HG03460 (cell line): ENCODE data around the gene TCF4.
A peak's percentile ranks its signal among the peaks of the same experiment; 100 is the strongest.
"Not testable (repeated sequence)": the region's sequence is repeated elsewhere in the genome, so short reads cannot be mapped to it uniquely, and the experiment has no call there.

Source experiments
- ATAC-seq: cut with Tn5 transposase; IDR thresholded peaks from one replicate; pipeline ENCODE4 v1.9.1; 2021; ENCODE audit not compliant: unreplicated experiment

The TCF4 gene

GRCh38 chr18:55477860-55478581 is 110.0 kb downstream of the TCF4 start:
- peak; percentile 12 for ATAC-seq

- peak; percentile 78 for ATAC-seq
Observed at GRCh38 chr18:55477499-55477859, 110.5 kb downstream of the TCF4 start.

GRCh38 chr18:55475916-55476315 is 112.1 kb downstream of the TCF4 start:
- no peak for ATAC-seq

- no peak for ATAC-seq
Observed at GRCh38 chr18:55475467-55475866, 112.5 kb downstream of the TCF4 start.

GRCh38 chr18:55473560-55473959 is 114.4 kb downstream of the TCF4 start:
- ATAC-seq, result no peak

GRCh38 chr18:55473058-55473457 is 114.9 kb downstream of the TCF4 start:
- ATAC-seq, result no peak

- ATAC-seq, result no peak
Observed at GRCh38 chr18:55470826-55471225, 117.2 kb downstream of the TCF4 start.

DNA sequence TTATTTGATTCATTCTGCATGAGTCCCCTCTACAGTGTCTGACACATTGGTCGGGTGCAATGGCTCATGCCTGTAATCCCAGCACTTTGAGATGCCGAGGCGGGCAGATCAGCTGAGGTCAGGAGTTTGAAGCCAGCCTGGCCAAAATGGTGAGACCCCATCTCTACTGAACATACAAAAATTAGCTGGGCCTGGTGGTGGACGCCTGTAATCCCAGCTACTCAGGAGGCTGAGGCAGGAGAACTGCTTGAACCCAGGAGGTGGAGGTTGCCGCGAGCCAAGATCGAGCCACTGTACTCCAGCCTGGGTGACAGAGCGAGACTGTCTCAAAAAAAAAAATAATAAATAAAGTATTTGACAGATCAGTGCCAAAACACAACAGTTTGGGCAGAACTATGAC is 118.9 kb downstream of the TCF4 start:
- not testable (repeated sequence) for ATAC-seq

DNA sequence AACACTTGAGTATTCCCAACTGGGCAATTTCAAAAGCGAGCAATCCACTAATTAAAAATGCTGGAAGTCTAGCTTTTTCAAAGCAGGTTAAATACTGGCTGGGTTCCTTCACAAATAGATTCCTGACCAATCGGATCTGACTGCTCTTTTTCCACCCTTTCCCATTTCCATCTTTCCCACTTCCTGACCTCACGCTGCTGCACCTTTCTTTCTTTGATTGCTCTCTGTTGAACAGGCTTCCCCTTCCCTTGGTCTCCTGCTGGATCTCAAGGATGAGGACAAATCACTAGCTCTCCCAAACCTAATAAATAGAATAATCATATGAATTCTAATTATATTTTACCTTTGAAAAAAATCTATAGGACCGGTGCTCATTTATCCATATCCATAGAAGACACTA is 121.2 kb downstream of the TCF4 start:
- no peak for ATAC-seq

DNA sequence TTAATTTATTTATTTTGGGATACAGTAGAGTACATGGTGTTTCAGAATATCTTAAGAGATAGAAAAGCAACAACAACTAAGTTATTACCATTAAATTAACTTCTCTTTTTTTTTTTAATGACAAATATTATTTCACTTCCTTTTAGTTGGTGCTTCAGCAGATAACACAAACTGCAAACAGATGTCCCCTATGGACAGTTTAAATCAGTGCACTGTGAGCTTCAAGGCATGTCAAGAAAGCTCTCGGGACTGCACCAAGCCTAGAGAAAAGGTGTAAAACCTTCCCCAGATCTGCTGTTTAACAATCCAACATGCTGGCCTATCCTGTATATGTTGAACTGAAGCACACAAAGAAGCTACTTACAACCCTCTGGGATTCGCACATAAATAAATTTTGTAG is 122.7 kb downstream of the TCF4 start:
- ATAC-seq, result no peak

- ATAC-seq, result no peak
Observed at GRCh38 chr18:55464581-55464980, 123.4 kb downstream of the TCF4 start.

DNA sequence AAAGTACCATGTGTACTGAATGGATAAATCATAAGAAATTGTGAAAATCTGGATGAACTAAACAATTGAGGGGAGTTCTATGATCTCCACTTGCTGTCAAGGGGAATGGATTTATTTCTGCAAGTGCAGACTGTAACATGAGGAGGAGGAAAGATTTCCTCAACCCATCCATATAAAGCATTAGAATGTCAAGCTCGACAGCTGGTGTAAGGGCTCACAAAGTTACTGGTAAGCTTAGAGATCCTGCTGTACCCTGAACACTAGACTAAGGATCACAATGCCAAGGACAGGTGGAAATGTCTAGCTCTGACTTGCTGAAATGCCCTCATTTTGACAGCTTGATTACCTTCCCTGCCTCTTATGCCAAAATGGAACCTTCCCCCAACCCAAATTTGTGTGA is 125.3 kb downstream of the TCF4 start:
- no peak for ATAC-seq

DNA sequence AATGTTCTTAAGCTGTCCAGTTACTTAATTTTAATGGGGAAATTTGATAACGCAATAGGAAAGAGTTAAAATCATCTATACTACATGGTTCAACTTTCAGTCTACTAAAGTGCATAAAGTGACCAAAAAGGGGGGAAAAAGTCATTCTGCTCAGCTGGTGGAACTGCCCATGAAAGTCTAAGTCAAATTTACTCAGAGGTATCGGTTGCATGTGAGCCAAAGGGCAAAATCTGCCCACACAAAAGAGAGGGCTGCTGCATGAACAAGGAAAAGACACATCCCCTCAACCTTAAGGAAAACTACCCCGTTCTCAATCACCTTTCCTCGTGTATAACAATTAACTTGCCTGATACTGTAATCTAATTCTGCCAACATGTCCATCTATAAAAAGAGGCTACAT is 126.1 kb downstream of the TCF4 start:
- ATAC-seq, result no peak

GRCh38 chr18:55458456-55459203 is 129.4 kb downstream of the TCF4 start:
- ATAC-seq, result no peak

GRCh38 chr18:55457028-55457427 is 131.0 kb downstream of the TCF4 start:
- no peak for ATAC-seq

DNA sequence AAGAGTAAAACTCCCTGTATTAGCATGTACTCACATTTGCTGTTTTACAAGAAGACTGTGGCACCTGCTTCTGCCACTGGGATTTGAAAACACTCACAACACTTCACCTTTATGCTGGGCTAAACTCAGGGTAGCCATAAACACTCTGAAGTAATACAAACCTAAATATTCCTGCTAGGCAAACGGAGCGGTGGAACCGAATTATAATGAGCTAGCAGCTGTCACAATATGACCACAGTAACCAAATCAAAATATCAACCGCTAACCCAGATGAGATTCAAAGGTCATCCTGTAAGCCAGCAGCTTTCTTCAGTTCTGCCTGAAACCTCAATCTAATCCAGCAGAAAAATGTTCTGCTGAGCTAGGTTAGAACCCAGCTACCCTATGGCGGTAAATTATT is 132.1 kb downstream of the TCF4 start:
- no peak for ATAC-seq

GRCh38 chr18:55453186-55453585 is 134.8 kb downstream of the TCF4 start:
- ATAC-seq, result no peak

- no peak for ATAC-seq
Observed at GRCh38 chr18:55452123-55452611, 135.8 kb downstream of the TCF4 start.

- no peak for ATAC-seq
Observed at GRCh38 chr18:55449412-55450140, 138.4 kb downstream of the TCF4 start.

DNA sequence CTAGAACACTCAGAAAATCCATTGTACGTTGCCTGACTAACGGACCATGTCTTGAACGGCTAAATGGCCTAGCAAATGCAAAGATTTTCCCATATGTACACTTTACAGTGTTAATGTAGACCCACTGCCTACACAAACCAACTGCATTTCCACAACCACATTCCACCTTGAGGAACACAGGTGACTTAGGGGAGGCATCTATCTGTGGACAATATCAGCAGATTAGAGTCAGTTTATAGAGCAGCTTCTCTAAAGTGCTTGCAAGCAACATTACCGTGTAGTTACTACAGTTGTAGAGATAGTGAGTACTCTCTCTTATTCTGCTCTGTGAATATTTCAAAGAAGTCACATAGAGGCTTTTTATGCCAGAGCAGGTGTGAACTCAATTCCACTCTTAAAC is 139.6 kb downstream of the TCF4 start:
- ATAC-seq, result no peak

GRCh38 chr18:55447672-55448018 is 140.3 kb downstream of the TCF4 start:
- ATAC-seq, result no peak
